PFSK-1 (cell line): ENCODE data around the gene TTLL10.

Experiments
- FOXP2 ChIP-seq: optimal IDR thresholded peaks from 2 replicates; pipeline ENCODE3; 2011; ENCODE audit warnings: borderline replicate concordance, control low read depth, inconsistent platforms; ENCODE audit not compliant: insufficient read depth; ENCODE audit errors: extremely low read length, extremely low read depth
- POLR2AphosphoS5 ChIP-seq: IDR thresholded peaks from 2 replicates; pipeline ENCODE4 v1.6.1; 2012; ENCODE audit warnings: low read depth, mild to moderate bottlenecking, control low read depth, low read length, moderate library complexity
- REST ChIP-seq, 2 experiments: IDR thresholded peaks; 2 replicates each; pipeline versions ENCODE4 v1.6.1 to v1.8.0; 2011 to 2012; ENCODE audit warnings: low read depth in 2 of 2, low read length in 2 of 2, control low read depth in 1 of 2, inconsistent platforms in 1 of 2, mild to moderate bottlenecking in 1 of 2, moderate library complexity in 1 of 2; ENCODE audit not compliant: insufficient read depth in 1 of 2
- SIN3A ChIP-seq: IDR thresholded peaks from 2 replicates; pipeline ENCODE4 v1.6.1; 2012; ENCODE audit warnings: mild to moderate bottlenecking, low read length, moderate library complexity, borderline replicate concordance; ENCODE audit not compliant: insufficient read depth
- TAF1 ChIP-seq: IDR thresholded peaks from 2 replicates; pipeline ENCODE4 v1.6.1; 2012; ENCODE audit warnings: low read length, control low read depth, borderline replicate concordance; ENCODE audit not compliant: insufficient read depth

Gene TTLL10

GRCh38 chr1:1142844-1143243 is 30.8 kb upstream of the TTLL10 start:
- TF ChIP-seq TAF1, result no peak
- no peak for TF ChIP-seq REST (IDR thresholded peaks at IDR 0.05; ENCODE audit: insufficient read depth in 1 of 2, low read depth in 2 of 2, low read length in 2 of 2)
- no peak for TF ChIP-seq FOXP2
- TF ChIP-seq POLR2AphosphoS5, result no peak
- no peak for TF ChIP-seq SIN3A

GRCh38 chr1:1143636-1144035 is 30.0 kb upstream of the TTLL10 start:
- TF ChIP-seq TAF1 (no peak), FOXP2 (no peak), POLR2AphosphoS5 (no peak), SIN3A (no peak), REST (IDR thresholded peaks at IDR 0.05; ENCODE audit: insufficient read depth in 1 of 2, low read depth in 2 of 2, low read length in 2 of 2) (no peak)

- TF ChIP-seq REST (IDR thresholded peaks at IDR 0.05; ENCODE audit: insufficient read depth in 1 of 2, low read depth in 2 of 2, low read length in 2 of 2) (no peak), TAF1 (no peak), SIN3A (no peak), POLR2AphosphoS5 (no peak), FOXP2 (no peak)
Observed at GRCh38 chr1:1144122-1144842, 29.4 kb upstream of the TTLL10 start.

GRCh38 chr1:1144843-1145546 is 28.7 kb upstream of the TTLL10 start:
- TF ChIP-seq TAF1 (no peak), FOXP2 (no peak)

GRCh38 chr1:1145547-1145914 is 28.1 kb upstream of the TTLL10 start:
- TF ChIP-seq REST (IDR thresholded peaks at IDR 0.05; ENCODE audit: insufficient read depth in 1 of 2, low read depth in 2 of 2, low read length in 2 of 2) (no peak), POLR2AphosphoS5 (no peak), SIN3A (no peak)
